ENCODE data around the gene PLK4.

GRCh38 chr4:127922226-127922625 lies 41.5 kb downstream of the PLK4 start:
- TF ChIP-seq CTCF (IDR thresholded peaks at IDR 0.05) (no peak), POLR2A (IDR thresholded peaks at IDR 0.05) (no peak)
